ENCODE measurements around the gene TPSAB1. TPM values are rescaled to one million over a fixed set of nuclear protein-coding genes. Genes with fewer than 3 reads are reported as not detected.

The TPSAB1 gene
- total RNA-seq, 2 experiments from 2014 or later: not detected

GRCh38 chr16:1216681-1217400 is 23.7 kb upstream of the TPSAB1 start:
- Histone ChIP-seq H4K20me1 (ENCODE audit: insufficient read depth, low read length) (no peaks in the 10 kb centered on the region), H3K9me3 (ENCODE audit: low read length) (no peaks in the 10 kb centered on the region), H3K79me2 (ENCODE audit: insufficient read depth, low read depth, low read length) (no peaks in the 10 kb centered on the region), H3K4me2 (ENCODE audit: low read length) (no peak overlapping the region), H3K36me3 (ENCODE audit: insufficient read depth, low read length) (no peaks in the 10 kb centered on the region), H3K4me1 (ENCODE audit: insufficient read depth, low read length, poor library complexity, severe bottlenecking) (no peaks in the 10 kb centered on the region), H3K4me3 (ENCODE audit: low read depth, low read length, poor library complexity, severe bottlenecking) (no peak overlapping the region), H2AFZ (ENCODE audit: low read length) (no peak overlapping the region), H3K27ac (ENCODE audit: low read depth, low read length, poor library complexity, severe bottlenecking) (no peak overlapping the region), H3K9me2 (ENCODE audit: insufficient read depth, low read length) (no peaks in the 10 kb centered on the region)
- no peak for DNase-seq (ENCODE audit: low spot score)
- BruUV-seq (replicated peaks): no TSS peak
- intact Hi-C loops (cut with micrococcal nuclease; ENCODE audit: unreplicated experiment): no loop called here
- POLR2A ChIA-PET: no interaction called here
- CTCF ChIA-PET (ENCODE audit: unreplicated experiment): no interaction called here
- TF ChIP-seq EZH2phosphoT487 (IDR thresholded peaks at IDR 0.05; ENCODE audit: borderline replicate concordance, low read depth, low read length): no peak
- TF ChIP-seq, protein P1, sequence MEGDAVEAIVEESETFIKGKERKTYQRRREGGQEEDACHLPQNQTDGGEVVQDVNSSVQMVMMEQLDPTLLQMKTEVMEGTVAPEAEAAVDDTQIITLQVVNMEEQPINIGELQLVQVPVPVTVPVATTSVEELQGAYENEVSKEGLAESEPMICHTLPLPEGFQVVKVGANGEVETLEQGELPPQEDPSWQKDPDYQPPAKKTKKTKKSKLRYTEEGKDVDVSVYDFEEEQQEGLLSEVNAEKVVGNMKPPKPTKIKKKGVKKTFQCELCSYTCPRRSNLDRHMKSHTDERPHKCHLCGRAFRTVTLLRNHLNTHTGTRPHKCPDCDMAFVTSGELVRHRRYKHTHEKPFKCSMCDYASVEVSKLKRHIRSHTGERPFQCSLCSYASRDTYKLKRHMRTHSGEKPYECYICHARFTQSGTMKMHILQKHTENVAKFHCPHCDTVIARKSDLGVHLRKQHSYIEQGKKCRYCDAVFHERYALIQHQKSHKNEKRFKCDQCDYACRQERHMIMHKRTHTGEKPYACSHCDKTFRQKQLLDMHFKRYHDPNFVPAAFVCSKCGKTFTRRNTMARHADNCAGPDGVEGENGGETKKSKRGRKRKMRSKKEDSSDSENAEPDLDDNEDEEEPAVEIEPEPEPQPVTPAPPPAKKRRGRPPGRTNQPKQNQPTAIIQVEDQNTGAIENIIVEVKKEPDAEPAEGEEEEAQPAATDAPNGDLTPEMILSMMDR (conservative IDR thresholded peaks at IDR 0.05; ENCODE audit: low read length): no peak

- H3K4me2 ChIP-seq (ENCODE audit: low read length): no peak overlapping the region
- no peak for TF ChIP-seq EZH2phosphoT487 (IDR thresholded peaks at IDR 0.05; ENCODE audit: borderline replicate concordance, low read depth, low read length)
- TF ChIP-seq, protein P1 (conservative IDR thresholded peaks at IDR 0.05; ENCODE audit: low read length): no peak
- no peak overlapping the region for H3K27ac ChIP-seq (ENCODE audit: low read depth, low read length, poor library complexity, severe bottlenecking)
- POLR2A ChIA-PET: no interaction called here
- CTCF ChIA-PET (ENCODE audit: unreplicated experiment): no interaction called here
- H3K4me1 ChIP-seq (ENCODE audit: insufficient read depth, low read length, poor library complexity, severe bottlenecking): no peaks in the 10 kb centered on the region
- H3K9me2 ChIP-seq (ENCODE audit: insufficient read depth, low read length): no peaks in the 10 kb centered on the region
- no peak overlapping the region for H3K4me3 ChIP-seq (ENCODE audit: low read depth, low read length, poor library complexity, severe bottlenecking)
- no peak for DNase-seq (ENCODE audit: low spot score)
- no peaks in the 10 kb centered on the region for H3K9me3 ChIP-seq (ENCODE audit: low read length)
- no peaks in the 10 kb centered on the region for H4K20me1 ChIP-seq (ENCODE audit: insufficient read depth, low read length)
- BruUV-seq (replicated peaks): no TSS peak
- intact Hi-C loops (cut with micrococcal nuclease; ENCODE audit: unreplicated experiment): no loop called here
- no peak overlapping the region for H2AFZ ChIP-seq (ENCODE audit: low read length)
- H3K36me3 ChIP-seq (ENCODE audit: insufficient read depth, low read length): no peaks in the 10 kb centered on the region
- no peaks in the 10 kb centered on the region for H3K79me2 ChIP-seq (ENCODE audit: insufficient read depth, low read depth, low read length)
Observed at GRCh38 chr16:1217526-1217925, 23.0 kb upstream of the TPSAB1 start.

DNA sequence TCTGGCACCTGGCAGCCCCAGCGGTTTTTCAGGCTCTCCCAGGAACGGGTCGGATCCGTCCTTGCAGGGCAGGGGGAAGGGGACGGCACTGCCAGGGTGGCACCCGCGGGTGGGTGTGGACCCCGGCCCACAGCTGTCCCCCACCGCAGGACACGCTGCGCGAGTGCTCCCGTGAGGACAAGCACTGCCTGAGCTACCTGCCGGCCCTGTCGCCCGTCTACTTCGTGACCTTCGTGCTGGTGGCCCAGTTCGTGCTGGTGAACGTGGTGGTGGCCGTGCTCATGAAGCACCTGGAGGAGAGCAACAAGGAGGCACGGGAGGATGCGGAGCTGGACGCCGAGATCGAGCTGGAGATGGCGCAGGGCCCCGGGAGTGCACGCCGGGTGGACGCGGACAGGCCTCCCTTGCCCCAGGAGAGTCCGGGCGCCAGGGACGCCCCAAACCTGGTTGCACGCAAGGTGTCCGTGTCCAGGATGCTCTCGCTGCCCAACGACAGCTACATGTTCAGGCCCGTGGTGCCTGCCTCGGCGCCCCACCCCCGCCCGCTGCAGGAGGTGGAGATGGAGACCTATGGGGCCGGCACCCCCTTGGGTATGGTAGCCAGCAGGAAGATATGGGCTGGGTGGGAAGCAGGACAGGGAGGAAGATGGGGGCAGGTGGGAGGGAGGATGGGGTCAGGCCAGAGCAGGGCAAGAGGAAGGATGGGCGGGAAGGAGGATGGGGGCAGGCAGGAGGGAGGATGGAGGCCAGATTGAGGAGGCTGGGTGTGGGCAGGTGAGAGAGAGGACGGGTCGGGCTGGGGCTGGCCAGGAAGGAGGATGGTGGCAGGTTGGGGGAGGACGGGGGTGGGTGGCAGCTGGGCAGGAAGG is 22.2 kb upstream of the TPSAB1 start:
- Histone ChIP-seq H3K9me2 (ENCODE audit: insufficient read depth, low read length) (no peaks in the 10 kb centered on the region), H3K4me2 (ENCODE audit: low read length) (no peak overlapping the region), H3K4me3 (ENCODE audit: low read depth, low read length, poor library complexity, severe bottlenecking) (no peak overlapping the region), H3K36me3 (ENCODE audit: insufficient read depth, low read length) (no peaks in the 10 kb centered on the region), H3K4me1 (ENCODE audit: insufficient read depth, low read length, poor library complexity, severe bottlenecking) (no peaks in the 10 kb centered on the region), H3K27ac (ENCODE audit: low read depth, low read length, poor library complexity, severe bottlenecking) (no peak overlapping the region), H3K79me2 (ENCODE audit: insufficient read depth, low read depth, low read length) (no peaks in the 10 kb centered on the region), H4K20me1 (ENCODE audit: insufficient read depth, low read length) (no peaks in the 10 kb centered on the region), H3K9me3 (ENCODE audit: low read length) (no peaks in the 10 kb centered on the region), H2AFZ (ENCODE audit: low read length) (no peak overlapping the region)
- ChIA-PET POLR2A (no interaction called here), CTCF (ENCODE audit: unreplicated experiment) (no interaction called here)
- BruUV-seq (replicated peaks): no TSS peak
- no peak for DNase-seq (ENCODE audit: low spot score)
- intact Hi-C loops (cut with micrococcal nuclease; ENCODE audit: unreplicated experiment): no loop called here
- TF ChIP-seq, protein P1 (conservative IDR thresholded peaks at IDR 0.05; ENCODE audit: low read length): no peak
- TF ChIP-seq EZH2phosphoT487 (IDR thresholded peaks at IDR 0.05; ENCODE audit: borderline replicate concordance, low read depth, low read length): no peak

Measured in OCI-LY7 (cell line).